Erythroblast (primary cell): Measurements from ENCODE around the gene TRPM3.

Experiments used
- GATA1 ChIP-seq: IDR thresholded peaks from 2 replicates; pipeline ENCODE4 v1.6.1; 2011; ENCODE audit warnings: low read depth, mild to moderate bottlenecking, control low read depth, low read length, moderate library complexity
- POLR2A ChIP-seq: IDR thresholded peaks from 2 replicates; pipeline ENCODE4 v1.6.1; 2011; ENCODE audit warnings: mild to moderate bottlenecking, low read length

- no peak for TF ChIP-seq POLR2A
- TF ChIP-seq GATA1: no peak
Measured at GRCh38 chr9:70577671-70578070, 543.8 kb downstream of the TRPM3 start.
